Measurements from ENCODE around the gene TFF1.
"Not testable (repeated sequence)": the region's sequence is repeated elsewhere in the genome, so short reads cannot be mapped to it uniquely, and the experiment has no call there.

Gene TFF1

GRCh38 chr21:42366292-42367010, at the start of gene TFF1:
Gene TFF1 (minus strand): TSS chr21:42366535. CDS start chr21:42366495, 40 bp downstream.
- no peak for DNase-seq (ENCODE audit: low read depth)

DNA sequence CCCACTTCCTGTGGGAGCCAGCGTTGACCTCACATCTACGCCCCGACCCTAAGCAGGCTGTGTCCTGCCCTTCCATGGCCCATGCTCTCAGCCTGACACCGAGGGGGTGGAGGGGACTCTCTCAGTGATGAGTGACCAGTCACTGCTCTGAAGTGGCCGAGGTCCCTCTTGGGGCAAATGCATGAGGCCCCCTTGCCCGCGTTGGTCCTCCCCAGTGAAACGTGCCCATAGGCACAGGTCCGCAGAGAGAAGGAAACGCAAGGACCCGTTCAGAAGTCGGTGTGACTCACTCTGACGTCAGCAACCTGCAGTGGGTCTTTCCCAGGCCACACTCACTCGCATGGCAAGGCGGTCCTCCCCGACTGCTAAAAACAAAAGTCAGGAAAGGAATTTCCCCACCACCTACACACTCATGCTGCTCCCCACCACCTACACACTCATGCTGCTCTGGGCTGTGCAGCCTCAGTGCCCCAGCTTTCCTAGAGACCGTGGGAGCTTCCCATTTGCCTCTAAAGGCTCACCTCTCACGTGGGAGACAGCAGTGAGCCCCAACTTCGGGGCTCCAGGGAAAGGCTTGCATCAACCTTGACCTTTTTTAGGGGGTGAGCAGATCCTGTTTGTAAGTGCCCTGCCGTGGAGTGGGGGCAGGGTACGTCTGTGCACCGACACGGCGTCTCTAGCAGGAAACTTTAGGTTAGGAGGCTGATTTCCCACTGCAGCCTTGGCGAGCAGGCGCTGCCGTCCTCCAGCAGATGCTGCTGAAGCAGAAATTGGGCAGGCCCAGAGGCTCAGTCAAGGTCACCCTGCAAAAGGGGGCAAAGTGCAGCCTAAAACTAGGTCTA, 48.8 kb upstream of the TFF1 start:
- peak; percentile 75 for DNase-seq (ENCODE audit: low read depth)

GRCh38 chr21:42414553-42414927, 48.2 kb upstream of the TFF1 start:
- no peak for DNase-seq (ENCODE audit: low read depth)

DNA sequence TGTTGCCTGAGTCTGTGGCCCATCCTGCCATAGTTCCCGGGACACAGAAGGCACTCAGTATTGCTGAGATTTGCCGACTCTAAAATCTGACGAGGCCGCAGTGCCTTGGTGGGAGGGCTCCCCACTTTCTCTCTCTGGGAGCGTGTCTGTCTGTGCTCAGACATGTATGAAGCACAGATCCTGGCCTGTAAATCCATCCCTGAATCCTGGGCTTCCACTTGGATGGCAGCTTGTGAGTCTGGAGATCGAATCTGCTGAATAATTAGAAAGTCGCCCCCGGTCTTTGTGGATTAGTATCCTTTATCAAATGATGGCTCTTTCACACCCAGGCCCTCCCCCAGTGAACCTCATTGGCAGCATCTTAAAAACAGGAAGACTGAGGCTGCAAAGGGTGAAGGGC, 47.7 kb upstream of the TFF1 start:
- DNase-seq (ENCODE audit: low read depth) = no peak

GRCh38 chr21:42413500-42413899, 47.2 kb upstream of the TFF1 start:
- no peak for DNase-seq (ENCODE audit: low read depth)

- no peak for DNase-seq (ENCODE audit: low read depth)
Measured at GRCh38 chr21:42413093-42413492, 46.8 kb upstream of the TFF1 start.

DNA sequence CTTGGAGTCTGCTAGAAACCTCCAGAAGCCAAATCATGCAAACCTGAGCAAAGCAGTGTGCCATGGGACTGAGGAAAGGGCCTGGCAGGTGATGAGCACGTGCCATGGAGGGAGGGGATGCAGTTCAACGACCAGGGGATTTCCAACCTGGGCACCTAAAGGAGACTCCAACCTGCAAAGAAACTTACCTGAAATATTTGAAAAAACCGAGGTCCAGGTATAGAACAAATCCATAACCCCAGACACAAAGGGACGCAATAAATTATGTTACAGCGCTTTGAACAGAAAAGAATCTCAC, 46.2 kb upstream of the TFF1 start:
- no peak for DNase-seq (ENCODE audit: low read depth)

DNA sequence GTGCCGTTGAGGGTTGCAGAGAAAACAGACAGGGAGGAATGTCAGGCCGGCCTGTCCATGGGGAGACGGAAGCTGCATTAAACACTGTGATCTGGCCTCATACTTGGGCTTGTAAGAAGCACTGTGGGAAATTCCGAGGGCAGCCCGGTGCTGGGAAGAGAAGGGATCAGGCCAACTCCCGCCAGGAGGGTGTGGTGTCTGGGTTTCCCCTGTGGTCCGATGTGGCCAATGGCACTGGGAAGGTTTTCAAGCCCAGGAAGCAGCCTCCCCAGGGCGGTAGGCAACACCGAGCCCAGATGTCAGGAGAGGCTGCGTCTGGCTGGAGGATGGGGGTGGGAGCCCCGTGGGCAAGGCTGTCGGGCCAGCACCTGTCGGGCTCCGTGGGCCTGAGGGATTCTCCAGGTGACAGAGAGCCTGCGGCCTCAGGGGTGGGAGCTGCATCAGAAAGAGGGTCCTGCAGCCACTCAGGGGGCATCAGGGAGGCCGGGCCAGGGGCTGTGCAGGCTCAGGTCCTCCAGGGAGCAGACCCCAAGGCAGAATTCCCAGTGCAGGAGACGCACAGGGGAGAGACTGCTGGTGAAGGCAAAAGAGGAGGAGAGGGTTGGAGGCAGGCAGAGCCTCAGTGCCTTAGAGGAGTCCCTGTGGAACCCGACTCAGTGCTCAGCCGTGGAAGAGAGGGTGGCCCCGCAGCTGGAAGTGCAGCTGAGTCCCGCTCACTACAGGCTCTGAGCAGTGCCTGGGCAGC, 45.7 kb upstream of the TFF1 start:
- no peak for DNase-seq (ENCODE audit: low read depth)

DNA sequence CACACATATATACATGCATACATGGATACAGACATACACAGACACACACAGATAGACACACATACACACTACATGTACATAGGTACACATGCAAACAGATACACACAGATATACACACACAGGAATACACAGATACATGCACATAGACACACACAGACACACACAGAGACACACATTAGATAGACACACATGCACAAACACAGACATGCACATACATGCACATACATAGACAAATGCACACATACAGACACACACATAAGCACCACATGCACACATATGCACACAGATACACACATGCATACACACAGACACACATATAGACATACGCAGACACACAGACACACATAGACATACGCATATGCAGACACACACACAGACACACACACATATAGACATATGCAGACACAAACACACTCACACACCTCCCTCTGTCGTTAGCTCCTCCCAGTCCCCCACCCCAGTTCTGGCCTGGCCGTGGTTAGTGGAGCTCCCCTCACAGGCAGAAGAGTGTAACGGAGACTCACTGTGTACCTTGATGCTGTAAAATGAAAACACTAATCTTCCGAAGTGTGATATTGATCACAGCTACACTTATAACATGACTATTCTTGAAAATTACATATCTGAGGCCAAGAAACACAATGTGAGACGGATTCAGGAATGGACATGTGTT, 45.0 kb upstream of the TFF1 start:
- DNase-seq (ENCODE audit: low read depth) = no peak

GRCh38 chr21:42409366-42409765, 43.0 kb upstream of the TFF1 start:
- DNase-seq (ENCODE audit: low read depth) = no peak

- not testable (repeated sequence) for DNase-seq (ENCODE audit: low read depth)
Measured at GRCh38 chr21:42408718-42409117, 42.4 kb upstream of the TFF1 start.

DNA sequence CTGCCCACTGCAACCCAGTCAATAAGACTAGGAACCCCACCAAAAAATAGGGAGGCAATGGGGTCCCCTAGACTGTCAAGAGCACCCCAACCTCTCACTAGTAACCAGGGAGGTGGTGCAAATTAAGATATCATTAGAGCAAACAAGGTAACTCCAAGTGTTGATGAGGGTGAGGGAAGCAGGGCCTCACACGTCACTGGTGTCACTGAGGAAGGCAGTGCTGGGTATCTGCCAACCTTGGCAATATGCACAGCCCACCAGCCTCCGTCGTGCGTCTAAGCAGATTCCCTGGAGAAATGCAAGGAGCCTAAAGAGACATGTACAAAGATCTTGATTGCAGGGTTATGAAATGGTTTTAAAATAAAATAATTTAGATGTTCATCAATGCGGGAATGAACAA, 41.1 kb upstream of the TFF1 start:
- no peak for DNase-seq (ENCODE audit: low read depth)

- no peak for DNase-seq (ENCODE audit: low read depth)
Measured at GRCh38 chr21:42406866-42407265, 40.5 kb upstream of the TFF1 start.

- no peak for DNase-seq (ENCODE audit: low read depth)
Measured at GRCh38 chr21:42406201-42406621, 39.9 kb upstream of the TFF1 start.

- no peak for DNase-seq (ENCODE audit: low read depth)
Measured at GRCh38 chr21:42405064-42406013, 39.0 kb upstream of the TFF1 start.

- no peak for DNase-seq (ENCODE audit: low read depth)
Measured at GRCh38 chr21:42404539-42404938, 38.2 kb upstream of the TFF1 start.

DNA sequence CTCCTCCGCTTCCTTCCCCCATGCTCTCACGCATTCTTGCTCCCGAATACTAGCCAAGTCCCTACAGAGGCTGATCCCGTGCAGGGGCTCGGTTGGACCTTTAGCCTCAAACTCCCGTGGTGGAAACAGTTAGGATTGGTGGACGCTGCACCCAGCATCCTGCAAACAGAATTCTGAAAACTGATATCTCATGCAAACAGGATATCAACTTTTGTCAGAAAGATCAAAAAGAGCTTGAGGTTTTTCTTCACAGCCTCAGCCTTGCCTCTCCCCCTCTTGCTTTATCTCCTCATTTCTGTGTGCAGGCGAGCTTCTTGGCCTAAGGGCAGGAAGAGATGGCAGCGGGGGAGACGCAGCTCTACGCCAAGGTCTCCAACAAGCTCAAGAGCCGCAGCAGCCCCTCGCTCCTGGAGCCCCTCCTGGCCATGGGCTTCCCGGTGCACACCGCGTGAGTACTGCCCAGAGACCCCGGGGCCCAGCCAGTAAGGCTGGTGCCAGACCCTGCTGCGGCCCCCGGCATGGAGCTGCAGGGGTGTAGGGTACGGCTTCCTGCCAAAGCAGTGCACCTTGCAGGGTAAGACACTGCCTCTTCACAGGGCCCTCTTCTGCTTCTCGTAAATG, 37.4 kb upstream of the TFF1 start, which contains the start of gene UBASH3A:
UBASH3A (plus strand) TSS at position 292 of the 621 bp plus-strand sequence; CDS start at position 336, 44 bp downstream.
- no peak for DNase-seq (ENCODE audit: low read depth)

- DNase-seq (ENCODE audit: low read depth) = no peak
Measured at GRCh38 chr21:42401820-42402251, 35.5 kb upstream of the TFF1 start.

- DNase-seq (ENCODE audit: low read depth) = no peak
Measured at GRCh38 chr21:42401154-42401553, 34.8 kb upstream of the TFF1 start.

DNA sequence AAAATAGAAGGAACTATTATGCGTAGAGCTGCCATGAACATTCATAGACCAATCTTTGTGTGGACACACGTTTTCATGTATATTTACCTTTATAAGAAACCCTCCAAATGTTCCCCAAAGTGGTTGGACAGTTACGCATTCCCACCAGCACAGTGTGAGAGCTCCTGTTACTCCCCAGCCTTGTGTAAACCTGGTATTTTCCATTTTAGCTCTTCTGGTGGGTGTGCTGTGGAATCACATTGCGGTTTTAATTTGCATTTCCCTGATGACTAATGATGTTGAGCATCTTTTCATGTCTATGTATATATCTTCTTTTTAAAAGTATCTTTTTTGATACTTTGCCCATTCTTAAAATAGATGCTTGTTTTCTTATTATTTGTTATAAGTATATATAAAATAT, 34.2 kb upstream of the TFF1 start:
- DNase-seq (ENCODE audit: low read depth) = no peak

Measured in stimulated activated CD8-positive, alpha-beta memory T cell treated with anti-CD3 and anti-CD28 coated beads, Interleukin-15, amount 100 ng/mL, for 1 hour (primary cell).